Osteocyte (in vitro differentiated cells): Measurements from ENCODE around the gene ASF1B. TPM values are rescaled to one million over a fixed set of nuclear protein-coding genes. Genes with fewer than 3 reads are reported as not detected.
A peak's percentile ranks its signal among the peaks of the same experiment; 100 is the strongest.

ENCODE experiments used
- DNase-seq: peaks from one replicate; pipeline ENCODE4 v3.0.0; 2021; ENCODE audit warnings: mixed read lengths; ENCODE audit not compliant: unreplicated experiment; ENCODE audit errors: extremely low spot score
- H3K27ac Mint-ChIP-seq: one replicate; pipeline ENCODE4 v1.8.0; 2021; ENCODE audit warnings: mild to moderate bottlenecking, mixed read lengths; ENCODE audit not compliant: unreplicated experiment
- H3K27me3 Mint-ChIP-seq: one replicate; pipeline ENCODE4 v1.8.0; 2021; ENCODE audit warnings: mixed read lengths; ENCODE audit not compliant: unreplicated experiment
- H3K36me3 Mint-ChIP-seq: one replicate; pipeline ENCODE4 v1.8.0; 2021; ENCODE audit warnings: mixed read lengths; ENCODE audit not compliant: unreplicated experiment
- H3K4me1 Mint-ChIP-seq: one replicate; pipeline ENCODE4 v1.8.0; 2021; ENCODE audit warnings: mixed read lengths; ENCODE audit not compliant: unreplicated experiment
- H3K4me3 Mint-ChIP-seq: one replicate; pipeline ENCODE4 v1.8.0; 2021; ENCODE audit warnings: mild to moderate bottlenecking, moderate library complexity, mixed read lengths; ENCODE audit not compliant: unreplicated experiment
- H3K9me3 Mint-ChIP-seq: one replicate; pipeline ENCODE4 v1.8.0; 2021; ENCODE audit warnings: mixed read lengths; ENCODE audit not compliant: unreplicated experiment
- total RNA-seq: library from RNA; stranded (reverse); gene quantifications from 2 replicates; pipeline ENCODE4 v1.2.1, GENCODE V29; 2021
- TF ChIP-seq, protein P1 (sequence below): fragments of 200-600 bp; sonication (generic); IDR thresholded peaks from 2 replicates; pipeline ENCODE4 v1.5.0; 2021; ENCODE audit warnings: antibody characterized with exemption, mild to moderate bottlenecking, moderate library complexity

The ASF1B gene
- total RNA-seq, 1 donor from 2014 or later = 4.5 TPM

DNA sequence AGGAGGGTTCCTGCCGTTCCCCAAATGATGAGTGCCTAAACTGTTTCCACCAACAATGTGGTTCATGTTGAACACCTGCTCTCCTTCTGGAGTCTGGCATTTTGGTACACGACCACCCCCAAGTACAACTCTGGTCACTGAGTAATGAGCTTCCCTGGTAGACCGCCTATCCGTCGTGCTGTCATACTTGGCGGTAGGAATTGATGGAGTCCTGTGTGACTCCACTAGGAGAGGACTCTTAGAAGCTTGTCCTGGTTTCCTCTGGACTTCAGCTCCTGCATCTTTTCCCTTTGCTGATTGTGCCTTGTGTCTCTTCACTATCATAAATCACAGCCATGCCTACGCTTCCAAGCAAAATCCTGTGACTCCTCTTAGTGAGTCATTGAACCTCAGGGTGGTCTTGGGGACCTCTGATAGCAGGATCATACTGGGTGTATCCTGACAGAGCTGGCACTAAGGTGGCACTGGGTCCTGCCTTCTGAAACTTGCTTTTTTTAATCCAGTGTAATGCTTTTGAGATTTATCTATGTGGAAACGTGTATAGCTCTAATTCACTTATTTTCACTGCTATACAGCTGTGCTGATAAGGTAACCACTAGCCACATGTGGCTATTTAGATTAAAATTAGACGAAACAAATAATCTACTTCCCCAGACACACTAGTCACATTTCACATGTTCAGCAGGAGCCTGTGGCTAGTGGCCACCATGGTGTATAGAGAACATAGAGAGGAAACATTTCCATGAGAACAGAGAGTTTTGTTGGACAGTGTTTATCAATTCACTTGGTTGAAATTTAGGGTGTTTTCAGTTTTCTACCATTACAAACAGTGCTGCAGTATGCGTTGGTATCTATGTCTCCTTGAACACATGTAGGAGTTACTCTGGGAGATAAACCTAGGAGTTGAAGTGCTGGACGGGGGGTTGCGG lies 6.1 kb upstream of the ASF1B start:
- no peak overlapping the region for H3K4me3 Mint-ChIP-seq
- TF ChIP-seq, protein P1, sequence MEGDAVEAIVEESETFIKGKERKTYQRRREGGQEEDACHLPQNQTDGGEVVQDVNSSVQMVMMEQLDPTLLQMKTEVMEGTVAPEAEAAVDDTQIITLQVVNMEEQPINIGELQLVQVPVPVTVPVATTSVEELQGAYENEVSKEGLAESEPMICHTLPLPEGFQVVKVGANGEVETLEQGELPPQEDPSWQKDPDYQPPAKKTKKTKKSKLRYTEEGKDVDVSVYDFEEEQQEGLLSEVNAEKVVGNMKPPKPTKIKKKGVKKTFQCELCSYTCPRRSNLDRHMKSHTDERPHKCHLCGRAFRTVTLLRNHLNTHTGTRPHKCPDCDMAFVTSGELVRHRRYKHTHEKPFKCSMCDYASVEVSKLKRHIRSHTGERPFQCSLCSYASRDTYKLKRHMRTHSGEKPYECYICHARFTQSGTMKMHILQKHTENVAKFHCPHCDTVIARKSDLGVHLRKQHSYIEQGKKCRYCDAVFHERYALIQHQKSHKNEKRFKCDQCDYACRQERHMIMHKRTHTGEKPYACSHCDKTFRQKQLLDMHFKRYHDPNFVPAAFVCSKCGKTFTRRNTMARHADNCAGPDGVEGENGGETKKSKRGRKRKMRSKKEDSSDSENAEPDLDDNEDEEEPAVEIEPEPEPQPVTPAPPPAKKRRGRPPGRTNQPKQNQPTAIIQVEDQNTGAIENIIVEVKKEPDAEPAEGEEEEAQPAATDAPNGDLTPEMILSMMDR = no peak
- H3K9me3 Mint-ChIP-seq = no peaks in the 10 kb centered on the region
- H3K4me1 Mint-ChIP-seq = peaks cover 41% of the 10 kb centered on the region
- no peak for DNase-seq
- no peaks in the 10 kb centered on the region for H3K36me3 Mint-ChIP-seq
- no peaks in the 10 kb centered on the region for H3K27me3 Mint-ChIP-seq
- H3K27ac Mint-ChIP-seq = no peak overlapping the region

DNA sequence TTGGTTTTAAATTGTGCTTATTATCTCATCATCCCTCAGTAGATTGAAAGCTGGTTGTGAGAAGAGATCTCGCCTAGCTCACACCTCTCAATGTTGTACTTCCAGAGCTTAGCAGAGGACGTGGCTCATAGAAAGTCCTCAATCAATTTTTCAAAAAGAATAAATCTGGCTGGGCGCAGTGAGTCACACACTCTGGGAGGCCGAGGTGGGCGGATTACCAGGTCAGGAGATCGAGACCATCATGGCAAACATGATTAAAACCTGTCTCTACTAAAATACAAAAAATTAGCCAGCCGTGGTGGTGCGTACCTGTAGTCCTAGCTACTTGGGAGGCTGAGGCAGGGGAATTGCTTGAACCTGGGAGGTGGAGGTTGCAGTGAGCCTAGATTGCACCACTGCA lies 4.7 kb upstream of the ASF1B start:
- H3K4me1 Mint-ChIP-seq = peaks cover 37% of the 10 kb centered on the region
- DNase-seq = no peak
- no peak overlapping the region for H3K27ac Mint-ChIP-seq
- no peaks in the 10 kb centered on the region for H3K27me3 Mint-ChIP-seq
- no peaks in the 10 kb centered on the region for H3K36me3 Mint-ChIP-seq
- H3K4me3 Mint-ChIP-seq = no peak overlapping the region
- TF ChIP-seq, protein P1 = no peak
- no peaks in the 10 kb centered on the region for H3K9me3 Mint-ChIP-seq

DNA sequence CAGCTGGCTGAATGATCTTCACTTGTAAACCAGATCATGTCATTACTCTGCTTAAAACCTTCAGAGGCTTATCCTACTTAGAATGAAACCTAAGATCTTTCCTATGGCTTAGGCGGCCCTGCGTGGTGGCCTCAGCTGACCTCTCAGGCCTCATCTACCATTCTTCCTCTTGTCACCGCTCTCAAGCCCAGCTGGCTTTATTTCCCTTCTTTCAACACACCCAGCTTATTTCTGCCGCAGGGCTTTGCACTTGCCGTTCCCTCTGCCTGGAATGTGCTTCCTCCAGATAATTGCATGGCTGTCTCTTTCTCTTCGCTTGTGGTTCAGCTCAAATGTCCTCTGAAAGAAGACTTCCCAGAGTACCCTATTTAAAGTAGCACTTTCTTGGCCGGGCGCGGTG lies 3.6 kb upstream of the ASF1B start:
- TF ChIP-seq, protein P1 = no peak
- Mint-ChIP-seq H3K27me3 (no peaks in the 10 kb centered on the region), H3K36me3 (no peaks in the 10 kb centered on the region), H3K27ac (peak overlapping the region; percentile 93), H3K9me3 (no peaks in the 10 kb centered on the region), H3K4me3 (peak overlapping the region; percentile 53), H3K4me1 (peaks cover 39% of the 10 kb centered on the region)
- no peak for DNase-seq

DNA sequence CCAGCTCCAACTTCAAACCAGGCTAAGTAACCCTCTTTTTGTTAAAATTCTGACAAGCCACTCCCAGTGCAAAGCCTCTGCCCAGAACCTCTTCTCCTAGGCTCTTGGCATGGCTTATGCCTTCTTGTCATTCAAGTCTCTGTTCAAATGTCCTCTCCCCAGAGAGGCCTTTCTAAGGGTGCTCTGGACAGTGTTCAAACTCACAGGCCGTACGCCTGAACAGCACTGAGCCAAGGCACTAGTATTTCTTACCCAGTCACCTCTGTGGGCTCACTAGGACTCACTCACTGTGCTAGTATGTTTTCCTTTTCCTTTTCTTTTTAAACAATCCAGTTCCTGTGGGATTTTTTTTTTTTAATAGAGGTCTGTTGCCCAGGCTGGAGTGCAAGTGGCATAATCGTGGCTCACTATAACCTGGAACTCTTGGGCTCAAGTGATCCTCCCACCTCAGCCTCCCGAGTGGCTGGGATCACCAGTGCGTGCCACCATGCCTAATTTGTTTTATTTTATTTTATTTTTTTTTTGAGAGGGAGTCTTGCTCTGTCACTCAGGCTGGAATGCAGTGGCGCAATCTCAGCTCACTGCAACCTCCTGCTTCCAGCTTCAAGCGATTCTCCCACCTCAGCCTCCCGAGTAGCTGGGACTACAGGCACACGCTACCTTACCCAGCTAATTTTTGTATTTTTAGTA lies 2.3 kb upstream of the ASF1B start:
- TF ChIP-seq, protein P1 = no peak
- no peak for DNase-seq
- Mint-ChIP-seq H3K4me3 (peak overlapping the region; percentile 62), H3K4me1 (peaks cover 44% of the 10 kb centered on the region), H3K27ac (peak overlapping the region; percentile 93), H3K27me3 (no peaks in the 10 kb centered on the region), H3K36me3 (no peaks in the 10 kb centered on the region), H3K9me3 (no peaks in the 10 kb centered on the region)

DNA sequence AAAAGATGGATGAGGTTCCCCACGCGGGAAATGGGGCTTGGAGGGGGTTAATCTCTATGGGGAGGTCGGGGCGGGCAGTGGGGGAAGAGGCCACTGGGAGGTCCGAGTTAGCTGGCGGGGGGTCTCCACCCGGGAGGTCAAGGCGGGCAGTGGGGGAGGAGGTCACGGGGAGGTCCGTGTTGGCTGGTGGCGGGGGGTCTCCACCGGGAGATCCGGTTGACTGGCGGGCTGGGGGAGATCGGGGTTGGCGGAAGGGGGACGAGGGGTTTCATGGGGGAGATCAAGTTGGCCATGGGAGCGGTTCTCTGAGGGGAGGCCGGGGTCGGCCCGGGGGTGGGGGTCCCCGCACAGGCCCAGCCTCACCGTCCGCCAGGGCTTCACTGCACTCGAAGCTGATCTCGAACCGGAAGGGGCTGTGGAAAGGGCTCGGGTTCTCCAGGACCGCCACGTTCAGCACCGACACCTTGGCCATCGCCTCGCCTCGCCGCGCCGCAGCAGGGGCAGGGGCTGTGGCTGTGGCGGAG lies 342 bp downstream of the ASF1B start:
- Mint-ChIP-seq H3K9me3 (no peaks in the 10 kb centered on the region), H3K4me1 (peaks cover 44% of the 10 kb centered on the region), H3K27ac (no peak overlapping the region)

More for the DNA sequence above, 342 bp downstream of the ASF1B start:
- peak overlapping the region; percentile 85 for H3K4me3 Mint-ChIP-seq
- H3K36me3 Mint-ChIP-seq = no peaks in the 10 kb centered on the region
- no peak for DNase-seq
- TF ChIP-seq, protein P1 = no peak
- no peaks in the 10 kb centered on the region for H3K27me3 Mint-ChIP-seq
